ENCODE measurements around the gene PDIA5.

DNA sequence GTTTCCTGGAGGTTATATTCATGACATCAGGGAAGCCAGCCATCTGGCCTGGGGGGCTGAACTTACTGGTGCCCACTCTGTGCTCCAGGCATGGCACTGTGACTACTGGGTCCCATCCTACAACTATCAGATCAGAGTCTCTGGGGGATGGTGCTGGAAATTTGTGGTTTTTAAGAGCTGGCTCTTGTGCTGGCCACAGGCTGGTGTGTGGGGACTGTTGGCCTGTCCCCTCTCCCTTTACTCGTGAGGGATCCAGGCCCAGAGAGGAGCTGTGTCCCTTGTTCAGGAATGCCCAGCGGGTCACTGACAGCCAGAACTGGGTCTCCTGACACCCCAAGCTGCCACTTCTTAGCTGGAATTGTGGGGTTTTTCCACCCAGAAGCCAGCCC is 90.4 kb downstream of the PDIA5 start:
- TF ChIP-seq, protein P1, sequence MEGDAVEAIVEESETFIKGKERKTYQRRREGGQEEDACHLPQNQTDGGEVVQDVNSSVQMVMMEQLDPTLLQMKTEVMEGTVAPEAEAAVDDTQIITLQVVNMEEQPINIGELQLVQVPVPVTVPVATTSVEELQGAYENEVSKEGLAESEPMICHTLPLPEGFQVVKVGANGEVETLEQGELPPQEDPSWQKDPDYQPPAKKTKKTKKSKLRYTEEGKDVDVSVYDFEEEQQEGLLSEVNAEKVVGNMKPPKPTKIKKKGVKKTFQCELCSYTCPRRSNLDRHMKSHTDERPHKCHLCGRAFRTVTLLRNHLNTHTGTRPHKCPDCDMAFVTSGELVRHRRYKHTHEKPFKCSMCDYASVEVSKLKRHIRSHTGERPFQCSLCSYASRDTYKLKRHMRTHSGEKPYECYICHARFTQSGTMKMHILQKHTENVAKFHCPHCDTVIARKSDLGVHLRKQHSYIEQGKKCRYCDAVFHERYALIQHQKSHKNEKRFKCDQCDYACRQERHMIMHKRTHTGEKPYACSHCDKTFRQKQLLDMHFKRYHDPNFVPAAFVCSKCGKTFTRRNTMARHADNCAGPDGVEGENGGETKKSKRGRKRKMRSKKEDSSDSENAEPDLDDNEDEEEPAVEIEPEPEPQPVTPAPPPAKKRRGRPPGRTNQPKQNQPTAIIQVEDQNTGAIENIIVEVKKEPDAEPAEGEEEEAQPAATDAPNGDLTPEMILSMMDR (conservative IDR thresholded peaks at IDR 0.05) = no peak
- TF ChIP-seq ZFX (IDR thresholded peaks at IDR 0.05) = no peak
